HG03469 (cell line): ENCODE measurements around the gene TEAD3.

Experiments
- ATAC-seq: cut with Tn5 transposase; IDR thresholded peaks from one replicate; pipeline ENCODE4 v1.9.1; 2021; ENCODE audit warnings: mild to moderate bottlenecking, moderate library complexity, moderate number of reproducible peaks; ENCODE audit not compliant: unreplicated experiment

The TEAD3 gene

DNA sequence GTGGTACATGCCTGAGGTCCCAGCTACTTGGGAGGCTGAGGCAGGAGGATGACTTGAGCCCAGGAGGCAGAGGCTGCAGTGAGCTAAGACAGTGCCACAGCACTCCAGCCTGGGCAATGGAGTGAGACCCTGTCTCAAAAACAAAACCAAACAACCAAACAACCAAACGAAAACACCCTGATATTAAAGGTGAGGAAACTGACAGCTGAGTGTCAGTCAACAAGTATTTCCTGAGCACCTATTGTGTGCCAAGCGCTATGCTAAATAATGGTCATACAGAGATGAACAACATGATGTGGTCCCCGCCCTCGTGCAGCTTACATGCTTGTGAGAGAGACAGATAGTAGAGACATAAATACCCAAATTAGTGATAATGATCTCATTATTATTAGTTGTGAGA is 17.7 kb upstream of the TEAD3 start:
- ATAC-seq = no peak

- no peak for ATAC-seq
These were observed 15.9 kb upstream of the TEAD3 start, which contains the start of gene TULP1 for GRCh38 chr6:35512740-35513139. Gene TULP1, minus strand, starts transcription at chr6:35512896. Its CDS starts 38 bp downstream, at chr6:35512858.

- no peak for ATAC-seq
These were observed 15.1 kb upstream of the TEAD3 start for GRCh38 chr6:35512006-35512405.

GRCh38 chr6:35511562-35511941 is 14.7 kb upstream of the TEAD3 start:
- ATAC-seq = no peak

DNA sequence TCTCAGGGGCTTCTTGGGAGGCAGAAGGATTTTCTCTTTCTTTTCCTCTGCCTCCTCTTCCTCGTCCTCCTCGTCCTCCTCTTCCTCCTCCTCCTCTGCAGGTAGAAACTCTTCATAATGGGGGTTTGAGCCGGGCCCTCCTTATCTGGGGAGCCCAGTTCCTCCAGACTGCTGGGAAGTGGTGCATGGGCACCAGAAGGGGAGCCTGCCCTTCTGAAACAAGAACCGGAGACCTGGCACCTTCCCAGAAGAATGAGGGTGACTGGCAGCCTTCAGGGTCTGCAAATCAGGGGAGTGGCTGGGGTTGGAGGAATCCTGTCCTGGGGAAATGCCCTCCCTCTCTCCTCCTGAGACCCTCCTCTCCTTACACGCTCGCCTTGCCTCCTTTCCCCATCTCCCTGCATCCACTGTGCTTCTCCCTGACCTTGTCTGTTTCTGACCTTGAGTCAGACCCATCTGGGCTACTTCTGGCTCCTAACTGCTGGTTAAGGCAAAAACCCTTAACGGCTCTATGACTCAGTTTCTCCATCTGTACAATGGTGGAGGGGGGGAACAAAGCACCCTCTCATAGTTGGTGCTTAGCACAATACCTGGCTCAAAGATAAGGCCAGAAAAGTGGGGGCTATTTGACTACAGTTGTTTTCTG is 14.2 kb upstream of the TEAD3 start:
- ATAC-seq = no peak

GRCh38 chr6:35508542-35508941 is 11.7 kb upstream of the TEAD3 start:
- ATAC-seq = no peak

GRCh38 chr6:35508027-35508426 is 11.1 kb upstream of the TEAD3 start:
- ATAC-seq = no peak

- ATAC-seq = no peak
These were observed 10.3 kb upstream of the TEAD3 start for GRCh38 chr6:35507221-35507620.

DNA sequence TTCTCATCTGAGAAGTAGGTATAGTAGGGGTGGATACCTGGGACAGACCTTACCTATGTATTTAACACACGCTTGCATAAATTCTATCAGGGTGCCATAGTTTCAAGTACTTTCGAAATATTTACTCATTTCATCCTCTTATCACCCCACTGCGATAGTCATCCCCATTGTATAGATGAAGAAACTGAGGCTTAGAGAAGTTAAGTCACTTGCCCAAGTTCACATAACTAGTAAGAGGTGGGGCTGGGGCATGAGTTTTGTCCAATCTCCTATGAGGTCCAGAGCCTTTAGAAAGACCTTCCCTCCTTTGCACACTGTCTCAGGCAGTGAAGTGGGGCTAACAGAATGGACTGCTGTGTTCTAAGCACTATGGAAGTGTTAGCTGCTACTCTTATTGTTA is 9.7 kb upstream of the TEAD3 start:
- no peak for ATAC-seq

- ATAC-seq = no peak
These were observed 9.1 kb upstream of the TEAD3 start for GRCh38 chr6:35505999-35506412.

- no peak for ATAC-seq
These were observed 6.7 kb upstream of the TEAD3 start for GRCh38 chr6:35503534-35503933.

GRCh38 chr6:35501784-35502183 is 4.9 kb upstream of the TEAD3 start:
- ATAC-seq = no peak

GRCh38 chr6:35500782-35501181 is 3.9 kb upstream of the TEAD3 start:
- ATAC-seq = no peak

- ATAC-seq = no peak
These were observed 2.5 kb upstream of the TEAD3 start for GRCh38 chr6:35499372-35499771.

DNA sequence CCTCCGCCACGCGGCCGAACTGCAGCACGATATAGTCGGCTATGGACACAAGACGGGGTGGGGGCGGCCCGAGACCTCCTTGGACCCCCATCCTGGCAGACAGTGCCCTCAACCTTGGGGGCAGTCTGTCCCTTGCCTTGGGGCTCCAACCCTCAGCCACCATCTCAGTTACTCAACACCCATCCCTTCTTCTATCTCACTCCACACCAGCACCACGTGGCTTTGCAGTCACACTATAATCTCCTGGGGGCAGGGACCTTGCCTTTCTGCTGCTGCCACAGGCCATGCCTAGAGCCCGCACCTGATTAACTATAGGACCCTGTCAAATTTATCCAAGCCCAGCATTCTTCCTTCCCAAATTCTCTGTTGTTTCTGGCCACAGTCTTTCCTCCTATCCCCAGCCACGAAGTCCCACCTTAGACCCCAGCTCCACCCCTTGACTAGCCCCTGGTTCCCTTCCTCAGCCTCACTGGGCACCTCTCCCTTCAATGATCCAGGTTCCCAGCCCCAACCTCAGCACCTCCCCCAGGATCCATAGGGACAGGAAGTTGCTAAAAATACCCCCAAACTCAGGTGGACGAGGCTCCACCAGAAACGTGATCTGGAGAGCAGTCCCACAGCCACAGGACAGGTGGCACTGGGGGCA is 1.7 kb upstream of the TEAD3 start:
- no peak for ATAC-seq

DNA sequence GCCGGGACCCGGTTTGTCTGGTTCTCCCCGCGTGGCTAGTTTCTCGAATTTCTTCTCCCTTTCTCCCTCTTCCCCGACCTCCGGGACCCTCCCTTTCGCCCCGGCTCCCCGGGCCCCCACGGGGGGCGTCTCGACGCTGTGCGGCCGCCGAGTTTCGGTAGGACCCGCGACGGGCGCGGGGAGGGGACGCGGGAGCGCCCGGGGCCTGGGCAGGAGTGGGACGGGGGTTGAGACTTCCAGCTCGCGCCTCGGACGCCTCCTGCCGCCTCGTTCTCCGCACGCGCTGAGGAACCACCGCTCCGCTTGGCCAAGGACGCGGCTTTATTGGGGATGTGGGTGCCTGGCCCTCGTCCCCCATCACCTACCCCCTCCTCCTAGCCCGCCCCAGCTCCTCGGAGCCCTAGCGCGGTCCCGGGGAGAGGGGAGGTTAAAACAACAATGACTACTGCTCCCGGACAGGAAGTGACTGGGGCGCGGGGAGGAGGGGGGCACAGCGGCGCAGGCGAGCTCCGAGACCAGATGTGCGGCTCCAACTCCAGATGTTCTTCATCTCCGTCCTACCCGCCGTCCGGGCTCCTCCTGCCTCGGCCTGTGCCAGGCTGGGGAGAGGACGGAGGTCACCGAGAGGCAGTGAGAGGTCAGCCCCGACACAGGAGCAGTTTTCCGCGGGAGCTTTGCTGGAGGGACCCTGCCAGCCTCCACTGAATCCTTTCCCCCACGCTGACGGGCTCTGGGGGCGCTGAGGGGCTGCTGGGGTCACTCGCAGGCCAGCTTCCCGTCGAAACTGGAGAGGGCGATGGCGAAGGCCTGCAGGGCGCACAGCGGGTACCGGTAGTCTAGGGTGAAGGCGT is 917 bp upstream of the TEAD3 start:
- ATAC-seq = no peak

DNA sequence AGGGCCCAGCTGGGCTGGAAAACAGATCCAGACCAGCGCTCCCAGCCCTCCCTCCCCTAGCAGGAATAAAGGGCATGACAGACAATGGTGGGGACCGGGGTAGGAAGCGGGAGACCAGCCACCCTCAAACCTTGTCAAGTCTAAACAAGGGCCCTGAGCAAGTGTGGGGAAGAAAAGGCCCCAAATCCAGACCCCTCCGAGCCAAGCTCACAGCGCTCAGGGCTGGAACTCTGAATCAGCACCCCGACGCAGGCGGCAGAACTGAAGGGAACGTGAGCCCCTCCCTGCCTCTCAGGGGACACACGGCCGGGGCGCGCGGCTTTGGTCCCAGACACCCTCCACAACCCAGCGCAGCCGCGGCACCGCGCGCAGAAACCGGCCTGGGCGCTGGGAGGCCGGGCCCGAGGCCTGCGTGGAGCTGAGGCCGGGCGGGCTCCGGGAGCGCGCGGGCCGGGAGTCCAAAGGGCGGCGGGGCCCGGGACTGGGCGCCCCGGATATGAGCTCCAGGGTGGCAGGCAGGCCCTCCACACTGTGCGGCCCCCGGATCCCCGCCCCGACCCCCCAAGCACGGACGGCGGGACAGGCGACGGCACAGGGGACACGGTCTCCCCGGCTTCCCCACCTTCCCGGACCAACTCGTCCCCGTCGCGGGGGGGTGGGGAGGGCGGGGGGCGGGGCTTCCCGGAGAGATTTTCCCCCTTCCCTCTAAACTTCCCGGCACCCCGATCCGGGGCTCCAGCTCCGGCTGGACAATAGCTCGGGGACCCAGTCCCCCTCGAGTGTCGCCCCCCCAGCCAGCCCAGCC is 641 bp downstream of the TEAD3 start:
- no peak for ATAC-seq

GRCh38 chr6:35495258-35496035 is 1.4 kb downstream of the TEAD3 start:
- no peak for ATAC-seq

GRCh38 chr6:35494161-35494563 is 2.7 kb downstream of the TEAD3 start:
- ATAC-seq = no peak

GRCh38 chr6:35493307-35493983 is 3.4 kb downstream of the TEAD3 start:
- ATAC-seq = no peak
